T-helper 2 cell (primary cell): ENCODE data around the gene ACBD4.

Experiments
- DNase-seq, 5 experiments: peaks; one replicate each; pipeline versions ENCODE4 v3.0.0 to v3.0.0-alpha.2; 2012 to 2022

The ACBD4 gene

DNA sequence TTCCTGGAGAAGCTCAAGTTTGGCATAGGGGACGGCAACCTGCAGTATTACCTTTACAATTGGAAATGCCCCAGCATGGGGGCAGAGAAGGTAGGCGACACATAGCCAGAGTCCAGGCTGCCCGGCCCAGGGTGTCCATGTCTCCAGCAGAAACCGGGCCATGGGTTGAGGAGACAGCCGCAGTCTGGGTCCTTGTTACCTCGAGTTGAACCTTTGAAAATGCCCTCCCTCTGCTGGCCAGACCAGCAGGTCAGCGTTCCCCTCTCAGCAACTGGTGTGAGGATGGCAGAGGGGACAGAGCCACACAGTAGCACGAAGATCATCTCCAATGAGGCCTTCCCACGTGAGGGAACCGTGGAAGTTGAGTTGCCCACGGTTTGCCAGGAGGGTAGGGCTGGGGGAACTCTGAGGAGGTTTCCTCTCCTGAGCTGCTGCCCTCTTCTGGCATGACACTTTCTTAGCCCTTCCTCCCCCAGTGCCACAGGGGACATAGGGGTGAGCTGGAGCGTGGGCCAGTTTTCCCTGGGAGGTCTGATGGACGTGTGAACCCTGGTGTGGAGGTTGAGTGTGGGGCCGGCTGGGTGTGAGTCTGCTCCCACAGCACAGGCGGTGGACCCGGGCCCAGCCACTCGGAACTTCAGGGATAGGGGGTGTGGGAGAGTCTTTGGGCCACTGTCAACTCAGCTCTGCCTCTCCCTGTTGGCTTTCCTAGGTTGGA is 30.4 kb upstream of the ACBD4 start:
- DNase-seq = no peak

DNA sequence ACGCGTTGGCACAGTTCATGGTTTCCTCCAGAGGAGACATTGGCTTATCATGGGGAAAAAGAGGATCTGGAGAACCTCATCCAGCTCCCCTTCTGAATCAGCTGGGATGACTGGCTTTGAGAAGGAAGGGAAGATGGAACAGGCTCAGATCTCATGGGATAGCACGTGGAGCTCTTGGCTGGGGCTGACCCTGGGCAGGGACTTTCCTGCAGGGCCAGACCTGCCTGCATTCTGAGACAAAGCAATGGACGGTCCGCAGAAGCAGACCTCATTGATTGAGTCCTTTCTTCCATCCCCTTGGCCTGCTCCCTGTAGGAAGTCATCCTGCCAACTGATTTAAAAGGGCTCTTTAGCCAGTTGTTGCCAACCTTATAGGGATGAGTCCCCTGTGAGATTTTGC is 29.4 kb upstream of the ACBD4 start:
- no peak for DNase-seq

GRCh38 chr17:45106582-45106981 is 28.9 kb upstream of the ACBD4 start:
- DNase-seq = no peak

DNA sequence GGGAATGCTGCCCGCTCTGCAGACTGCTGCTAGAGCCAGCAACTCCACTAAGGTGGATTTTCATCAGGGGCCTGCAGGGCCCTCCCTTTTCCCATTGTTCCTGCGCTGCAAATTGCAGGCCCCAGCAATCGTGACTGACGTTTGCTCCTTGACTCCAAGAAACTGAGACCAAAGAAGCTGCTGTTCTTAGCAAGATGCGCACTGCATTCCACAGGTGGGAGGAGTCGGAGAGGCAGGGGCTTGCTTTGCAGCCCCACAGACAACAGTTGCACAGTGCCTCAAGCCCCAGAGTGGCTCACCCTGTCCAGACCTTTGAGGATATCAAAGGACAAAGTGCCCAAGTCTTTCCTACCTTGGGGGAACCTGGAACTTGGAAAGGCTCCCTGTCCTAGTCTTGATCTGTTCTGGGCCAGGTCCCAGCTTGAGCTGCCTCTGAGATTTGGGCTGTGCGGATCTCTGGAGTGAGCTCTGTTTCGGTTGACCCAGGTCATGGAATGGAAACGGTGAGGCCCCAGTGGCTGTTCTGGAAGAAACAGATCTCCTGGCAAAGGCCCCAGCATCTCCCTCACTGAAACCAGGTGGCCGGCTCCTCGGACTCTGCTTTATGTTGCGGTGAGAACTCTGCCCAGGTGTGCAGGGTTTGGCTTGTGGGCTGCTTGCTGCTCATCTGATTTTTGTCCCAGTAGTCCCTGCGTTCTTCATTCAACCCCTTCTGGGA is 28.0 kb upstream of the ACBD4 start:
- DNase-seq = no peak

- DNase-seq = no peak
These were observed 27.4 kb upstream of the ACBD4 start for GRCh38 chr17:45108051-45108450.

GRCh38 chr17:45108595-45109521 is 26.6 kb upstream of the ACBD4 start:
- DNase-seq = no peak

DNA sequence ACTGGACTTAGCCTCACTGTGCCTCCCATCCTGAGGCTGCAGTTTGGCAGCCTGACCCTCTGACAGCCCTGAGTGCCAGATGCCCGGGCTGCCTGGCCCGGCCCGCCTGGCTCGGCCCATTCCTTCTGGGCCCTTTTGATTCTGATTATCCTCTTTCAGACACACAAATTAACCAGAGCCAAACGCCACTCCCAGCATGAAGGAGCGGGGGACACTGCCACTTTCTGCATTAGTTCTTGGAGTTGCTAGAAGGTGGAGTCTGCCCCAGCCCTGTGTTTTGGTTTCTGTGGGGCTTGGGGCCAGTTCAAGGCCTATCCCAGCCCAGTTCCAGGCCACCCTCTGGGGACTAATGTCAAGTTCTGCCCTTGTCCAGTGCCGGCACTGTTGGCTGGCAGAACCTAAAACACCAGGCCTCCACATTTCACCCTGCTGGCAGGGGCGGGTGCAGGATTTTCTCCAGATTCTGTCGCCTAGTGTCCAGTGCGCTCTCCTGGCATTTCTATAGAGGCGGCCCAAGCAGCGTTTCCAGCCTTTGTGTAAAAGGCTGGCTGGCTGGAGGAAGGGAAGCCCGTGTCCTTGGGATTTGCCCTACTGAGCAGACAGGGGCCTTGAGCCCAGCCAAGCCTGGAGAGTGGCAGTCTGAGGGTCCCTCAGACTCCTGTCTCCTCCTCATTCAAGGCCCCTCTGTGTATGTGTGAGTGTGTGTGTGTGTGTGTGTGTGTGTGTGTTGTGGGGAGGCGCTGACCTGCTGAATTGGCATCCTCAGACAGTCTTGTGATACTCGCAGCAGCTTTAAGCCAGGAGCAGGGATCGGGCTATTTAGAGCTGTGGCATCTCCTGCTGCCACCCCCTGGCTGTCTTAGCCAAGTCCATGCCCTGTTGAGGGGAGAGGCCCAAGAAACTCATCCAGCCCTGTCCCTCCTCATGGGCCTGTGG is 24.5 kb upstream of the ACBD4 start:
- DNase-seq = no peak

GRCh38 chr17:45111850-45112249 is 23.6 kb upstream of the ACBD4 start:
- no peak for DNase-seq

DNA sequence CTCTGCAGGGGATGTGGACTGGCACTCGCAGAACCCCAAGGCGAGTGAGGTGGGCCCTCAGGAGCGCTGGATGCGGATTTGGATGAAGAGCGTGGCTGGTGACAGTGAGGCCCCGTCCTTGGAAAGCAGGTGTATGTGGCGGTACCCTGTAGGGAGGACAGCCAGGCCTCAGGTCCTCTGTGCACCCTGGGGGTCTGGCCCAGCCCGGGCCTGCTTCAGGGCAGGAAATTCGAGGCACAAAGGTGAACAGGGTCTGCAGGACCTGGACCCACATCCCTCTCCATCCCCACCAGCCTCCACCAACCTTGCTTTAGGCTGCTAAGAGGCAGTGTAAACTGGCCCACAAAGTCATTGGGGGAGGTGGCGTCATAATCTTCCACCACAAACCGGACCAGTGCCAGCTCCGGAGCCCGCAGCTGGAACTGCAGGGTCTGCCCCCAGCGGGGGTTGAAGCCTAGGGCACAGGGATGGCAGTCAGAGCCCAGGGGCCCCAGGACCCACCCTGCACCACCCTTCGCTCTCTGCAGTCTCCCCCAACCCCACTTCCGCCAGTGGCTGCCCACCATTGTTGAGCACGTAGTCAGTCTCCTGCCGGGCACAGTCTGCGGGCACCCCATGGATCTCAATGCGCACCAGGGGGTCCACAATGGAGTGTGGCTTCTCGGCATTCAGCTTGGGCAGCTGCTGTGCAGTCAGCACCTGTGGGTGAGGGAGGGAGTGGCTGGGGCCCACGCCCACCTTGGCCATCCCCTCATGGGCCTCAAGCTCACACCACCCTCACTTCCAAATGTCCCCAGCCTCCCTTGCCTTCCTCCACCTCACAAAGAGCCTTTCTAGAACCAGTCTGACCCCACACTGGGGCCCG is 22.7 kb upstream of the ACBD4 start:
- no peak for DNase-seq

GRCh38 chr17:45113424-45113754 is 22.1 kb upstream of the ACBD4 start:
- DNase-seq = no peak

- DNase-seq = no peak
These were observed 21.2 kb upstream of the ACBD4 start for GRCh38 chr17:45114117-45114932.

GRCh38 chr17:45115015-45115625 is 20.4 kb upstream of the ACBD4 start:
- DNase-seq = no peak

DNA sequence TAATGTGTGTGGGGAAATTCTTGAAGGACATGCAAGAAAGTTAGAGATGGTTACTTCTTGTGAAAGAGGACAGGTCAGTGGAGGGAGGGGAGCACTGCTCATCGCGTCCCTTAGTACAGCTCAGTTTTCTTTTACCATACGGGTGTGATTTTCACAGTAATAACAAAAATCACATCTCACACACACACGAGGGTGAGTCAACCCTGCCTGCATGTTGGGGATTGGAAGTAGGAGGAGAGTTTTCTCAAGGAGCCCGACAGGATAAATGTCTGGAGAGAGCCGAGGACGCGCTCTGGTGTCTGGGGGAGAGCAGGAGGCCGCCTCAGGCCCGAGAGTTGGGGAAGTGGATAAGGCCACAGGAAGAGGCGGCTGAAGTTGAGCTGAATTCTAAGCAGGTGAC is 19.6 kb upstream of the ACBD4 start:
- no peak for DNase-seq

DNA sequence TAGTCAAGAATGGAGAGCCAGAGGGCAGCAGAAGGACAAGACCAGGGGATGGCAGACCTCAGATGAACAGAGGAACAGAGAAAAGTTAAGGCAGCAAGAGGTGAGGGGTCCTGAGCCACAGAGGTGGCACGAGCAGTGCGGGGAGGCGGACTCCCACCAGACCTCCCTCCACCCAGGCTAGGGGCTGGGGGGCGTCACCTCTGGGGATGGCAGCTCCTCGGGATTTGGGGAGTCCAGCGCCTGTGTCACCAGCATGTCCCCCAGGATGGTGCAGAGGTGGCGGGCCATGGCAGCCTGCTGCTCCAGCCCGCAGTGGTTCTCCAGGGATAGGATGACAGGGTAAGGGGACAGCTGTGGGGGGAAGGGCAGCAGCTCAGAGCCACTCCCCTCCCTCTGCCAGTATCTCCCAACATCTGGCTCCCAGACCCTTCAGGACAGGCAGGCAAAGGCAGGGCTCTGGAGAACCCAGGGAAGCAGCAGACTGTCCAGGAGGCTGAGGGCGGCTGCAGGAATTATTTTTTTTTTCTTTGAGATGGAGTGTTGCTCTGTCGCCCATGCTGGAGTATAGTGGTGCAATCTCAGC is 19.0 kb upstream of the ACBD4 start:
- DNase-seq = no peak

GRCh38 chr17:45117334-45117733 is 18.2 kb upstream of the ACBD4 start:
- DNase-seq = no peak

GRCh38 chr17:45117848-45118646 is 17.4 kb upstream of the ACBD4 start:
- DNase-seq = no peak

GRCh38 chr17:45118691-45119090 is 16.8 kb upstream of the ACBD4 start:
- no peak for DNase-seq

DNA sequence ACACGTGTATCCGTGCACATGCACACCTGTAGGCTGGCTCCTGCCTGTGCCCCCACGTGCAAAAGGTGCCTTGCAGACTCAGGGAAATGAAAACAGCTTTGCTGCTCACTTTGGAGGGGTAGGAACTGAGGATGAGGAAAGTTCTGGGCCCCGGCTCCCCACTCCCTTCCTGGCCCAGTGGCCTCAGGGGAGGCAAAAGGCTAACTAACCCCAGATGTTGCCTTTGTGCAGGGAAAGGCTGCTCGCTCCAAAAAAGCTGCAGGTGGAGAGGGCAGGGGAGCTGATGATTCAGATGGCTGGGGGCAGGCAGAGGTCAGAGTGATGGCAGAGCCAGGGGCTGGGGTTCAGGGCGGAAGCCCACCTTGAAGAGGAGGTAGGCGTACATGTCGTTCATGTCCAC is 15.5 kb upstream of the ACBD4 start:
- DNase-seq = no peak

GRCh38 chr17:45120558-45120957 is 14.9 kb upstream of the ACBD4 start:
- no peak for DNase-seq
